Astrocyte of the hippocampus (primary cell): ENCODE results near the gene ZNF280C.

Source experiments
- DNase-seq: peaks from one replicate; pipeline ENCODE4 v3.0.0; 2011; ENCODE audit warnings: low read depth, low spot score

The ZNF280C gene

GRCh38 chrX:130176942-130177341, 91.8 kb downstream of the ZNF280C start:
- DNase-seq, result no peak

DNA sequence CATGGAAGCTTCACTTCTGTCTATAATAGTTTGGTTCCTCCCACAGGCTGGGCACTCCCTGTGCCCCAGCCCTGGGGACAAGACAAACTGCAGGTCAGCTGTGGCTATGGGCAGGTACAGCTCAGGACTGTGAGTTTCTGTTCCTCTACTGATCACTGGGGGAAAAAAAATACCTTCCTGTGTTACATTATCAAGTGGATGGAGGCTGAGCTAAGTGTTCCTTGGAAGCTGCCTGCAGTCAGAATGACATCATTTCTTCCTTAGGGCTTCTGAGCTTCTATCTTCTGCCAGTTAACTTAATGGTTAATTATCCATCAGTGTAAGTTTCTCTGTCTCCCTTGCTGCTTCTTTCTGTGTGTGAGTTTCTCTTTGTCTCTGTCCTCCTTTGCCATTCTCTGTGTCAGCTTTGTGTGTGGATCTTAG, 92.3 kb downstream of the ZNF280C start:
- no peak for DNase-seq

DNA sequence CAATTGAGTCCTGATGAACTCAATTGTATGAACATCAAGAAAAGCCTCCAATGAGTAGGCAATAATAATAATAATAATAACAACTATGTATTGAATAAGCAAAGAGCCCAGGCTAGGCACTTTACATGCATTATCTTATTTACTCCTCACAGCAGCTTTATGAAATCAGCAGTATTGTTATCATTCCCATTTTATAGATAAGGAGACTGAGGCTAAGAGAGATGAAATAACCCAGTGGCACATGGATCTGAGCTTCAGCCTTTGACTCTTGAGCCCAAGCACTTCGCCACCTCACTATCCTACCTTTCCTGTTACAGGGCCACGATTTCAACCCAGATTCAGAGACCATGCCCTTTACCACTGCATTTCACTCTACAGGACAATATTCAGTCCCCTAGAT, 93.8 kb downstream of the ZNF280C start:
- DNase-seq, result no peak

- DNase-seq, result peak; percentile 45
These were observed 94.5 kb downstream of the ZNF280C start for GRCh38 chrX:130174045-130174704.

- DNase-seq, result peak; percentile 58
These were observed 95.4 kb downstream of the ZNF280C start for GRCh38 chrX:130173190-130173895.

DNA sequence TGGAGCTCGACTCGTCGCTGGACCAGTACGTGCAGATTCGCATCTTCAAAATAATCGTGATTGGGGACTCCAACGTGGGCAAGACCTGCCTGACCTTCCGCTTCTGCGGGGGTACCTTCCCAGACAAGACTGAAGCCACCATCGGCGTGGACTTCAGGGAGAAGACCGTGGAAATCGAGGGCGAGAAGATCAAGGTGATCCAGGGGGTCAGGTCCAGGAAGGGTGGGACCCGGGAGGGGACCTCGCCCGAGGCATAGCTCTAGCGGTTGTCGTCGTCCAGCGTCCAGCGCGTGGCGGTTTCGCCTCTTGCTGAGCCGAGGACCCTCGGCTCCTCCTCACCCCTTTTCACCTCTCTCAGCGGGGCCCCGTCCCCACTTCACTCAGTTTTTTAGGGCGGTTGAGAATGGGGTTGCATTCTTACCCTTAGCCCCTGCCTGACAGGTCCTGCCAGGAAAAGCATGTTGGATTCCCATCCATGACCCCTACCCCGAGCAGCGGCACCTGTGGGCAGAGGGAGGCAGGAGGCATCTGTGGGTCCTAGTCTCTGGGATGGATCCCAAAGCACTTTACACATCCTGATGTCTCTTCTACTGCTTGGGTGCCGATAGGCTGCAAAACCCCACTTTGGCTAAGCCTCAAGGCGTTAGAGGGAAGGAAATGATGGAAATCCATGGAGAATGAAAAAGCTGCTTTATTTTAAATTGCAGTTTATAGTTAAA, 96.4 kb downstream of the ZNF280C start:
- no peak for DNase-seq

DNA sequence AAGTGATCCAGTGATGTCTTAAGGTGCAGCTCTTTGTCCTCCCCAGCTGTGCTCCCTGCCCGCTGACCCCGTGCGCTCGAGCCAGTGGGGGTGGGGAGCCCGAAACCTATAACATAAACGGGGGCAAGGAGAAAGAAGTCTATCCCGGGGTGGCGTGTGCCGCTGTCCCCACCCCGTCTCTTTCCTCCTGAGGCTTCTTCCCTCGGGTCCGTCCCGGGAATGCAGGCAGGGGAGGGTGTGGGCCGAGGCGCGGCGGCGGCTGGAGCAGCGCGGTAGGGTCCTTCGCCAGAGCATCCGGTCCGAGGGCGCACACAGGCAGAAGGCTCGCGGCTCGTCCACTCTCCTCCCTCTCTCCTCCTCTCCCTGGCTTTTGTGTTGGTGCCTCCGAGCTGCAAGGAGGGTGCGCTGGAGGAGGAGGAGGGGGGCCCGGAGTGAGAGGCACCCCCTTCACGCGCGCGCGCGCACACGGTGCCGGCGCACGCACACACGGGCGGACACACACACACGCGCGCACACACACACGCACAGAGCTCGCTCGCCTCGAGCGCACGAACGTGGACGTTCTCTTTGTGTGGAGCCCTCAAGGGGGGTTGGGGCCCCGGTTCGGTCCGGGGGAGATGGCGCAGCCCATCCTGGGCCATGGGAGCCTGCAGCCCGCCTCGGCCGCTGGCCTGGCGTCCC, 97.1 kb downstream of the ZNF280C start, which contains the start of gene RAB33A:
RAB33A (plus strand) TSS at position 517 of the 681 bp plus-strand sequence; CDS start at position 618, 101 bp downstream.
- DNase-seq, result peak; percentile 42

DNA sequence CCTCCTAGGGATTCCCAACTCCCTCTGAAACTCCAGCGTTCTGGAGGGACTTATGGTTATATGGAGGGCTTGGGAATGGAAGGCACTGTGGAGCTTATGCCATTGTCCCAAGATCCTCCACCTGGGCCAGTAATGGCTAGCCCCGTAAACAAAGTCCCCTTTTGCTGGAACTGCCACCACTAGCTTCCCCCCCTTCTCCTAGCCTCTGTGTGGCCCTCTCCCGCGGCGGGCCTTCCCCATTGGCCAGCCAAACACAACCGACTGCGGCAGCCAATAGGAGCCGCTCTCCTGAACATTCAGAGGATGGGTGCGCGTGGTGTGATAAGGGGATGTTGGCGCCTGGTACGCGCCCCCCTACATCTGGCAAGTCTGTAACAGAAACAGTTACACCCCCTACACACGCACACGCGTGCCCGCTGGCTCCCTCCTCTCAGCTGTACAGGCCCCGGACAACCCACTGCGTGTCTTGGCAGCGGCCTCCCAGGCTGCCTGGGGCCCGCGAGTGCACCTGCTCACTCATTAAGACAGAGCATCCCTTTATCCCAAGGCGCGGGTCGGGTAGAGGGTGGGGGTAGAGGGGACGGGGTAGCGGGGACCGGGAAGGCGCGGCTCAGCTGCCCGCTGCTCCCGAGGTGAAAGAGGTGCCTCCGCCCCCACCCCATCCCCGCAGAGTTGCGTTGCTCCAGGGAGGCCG, 97.8 kb downstream of the ZNF280C start:
- DNase-seq, result peak; percentile 38

GRCh38 chrX:130167040-130167439, 101.7 kb downstream of the ZNF280C start:
- DNase-seq, result no peak

- no peak for DNase-seq
These were observed 102.3 kb downstream of the ZNF280C start for GRCh38 chrX:130166503-130166777.

- DNase-seq, result peak; percentile 97
These were observed 102.8 kb downstream of the ZNF280C start, which contains the start of gene AIFM1 for GRCh38 chrX:130165703-130166502. Gene AIFM1 (minus strand): TSS chrX:130165841. CDS start chrX:130165656, 185 bp downstream.

GRCh38 chrX:130165181-130165702, 103.5 kb downstream of the ZNF280C start:
- no peak for DNase-seq

GRCh38 chrX:130163398-130163797, 105.3 kb downstream of the ZNF280C start:
- DNase-seq, result no peak

- DNase-seq, result no peak
These were observed 106.5 kb downstream of the ZNF280C start for GRCh38 chrX:130162094-130162735.

GRCh38 chrX:130159776-130160175, 108.9 kb downstream of the ZNF280C start:
- DNase-seq, result no peak

- DNase-seq, result peak; percentile 10
These were observed 110.4 kb downstream of the ZNF280C start for GRCh38 chrX:130158311-130158710.

DNA sequence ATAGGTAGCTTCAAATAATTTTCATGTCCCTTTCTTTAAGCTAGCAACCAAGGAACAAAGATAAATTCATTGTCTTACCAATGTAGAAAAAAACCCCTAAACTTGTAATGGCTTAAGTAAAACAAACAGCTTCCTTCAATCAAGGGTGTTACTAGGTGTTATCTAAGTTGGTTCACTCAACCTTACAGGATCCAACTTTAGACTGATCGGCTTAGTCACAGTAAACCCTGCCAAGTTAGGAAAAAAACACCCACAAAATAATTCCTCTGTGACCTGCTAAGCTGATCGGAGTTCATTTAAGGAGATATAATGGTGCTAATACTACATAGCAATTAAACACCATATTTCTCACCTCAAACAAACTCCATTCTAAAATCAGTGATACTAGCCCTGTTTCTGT, 113.1 kb downstream of the ZNF280C start:
- DNase-seq, result peak; percentile 40
